CD14-positive monocyte (primary cell): ENCODE data around the gene SLCO2A1. TPM values are rescaled to one million over a fixed set of nuclear protein-coding genes. Genes with fewer than 3 reads are reported as not detected.

Experiments used
- DNase-seq, 3 donors: peaks; one replicate each; pipeline ENCODE4 v3.0.0-alpha.2; 2011 to 2022
- H2AFZ ChIP-seq: 2 replicates; pipeline ENCODE4 v1.6.0; 2012; ENCODE audit warnings: mild to moderate bottlenecking, low read depth, low read length, inconsistent platforms; ENCODE audit not compliant: insufficient read depth, poor library complexity, severe bottlenecking
- H3K27ac ChIP-seq, 2 donors: 1 replicate in 1 of 2; 2 replicates in 1 of 2; pipeline ENCODE4 v1.5.1; 2012 to 2013; ENCODE audit warnings: low read length in 2 of 2, control low read depth in 1 of 2, inconsistent platforms in 1 of 2, low read depth in 1 of 2, mild to moderate bottlenecking in 1 of 2
- H3K27me3 ChIP-seq, 2 donors: one replicate each; pipeline versions ENCODE4 v1.6.0 to v1.6.1; 2011 to 2013; ENCODE audit warnings: low read length in 2 of 2; ENCODE audit not compliant: control insufficient read depth in 2 of 2, insufficient read depth in 2 of 2
- H3K36me3 ChIP-seq, 2 donors: replicated peaks in 1 of 2; 1 replicate in 1 of 2; 2 replicates in 1 of 2; pipeline versions ENCODE4 v1.5.1 to v1.6.1; 2012 to 2013; ENCODE audit warnings: low read length in 2 of 2, control low read depth in 1 of 2, inconsistent platforms in 1 of 2, mild to moderate bottlenecking in 1 of 2; ENCODE audit not compliant: insufficient read depth in 2 of 2, control insufficient read depth in 1 of 2
- H3K4me1 ChIP-seq, 2 donors: 1 replicate in 1 of 2; 2 replicates in 1 of 2; pipeline versions ENCODE4 v1.5.1 to v1.6.1; 2012 to 2013; ENCODE audit warnings: low read length in 2 of 2, control low read depth in 1 of 2, inconsistent platforms in 1 of 2, mild to moderate bottlenecking in 1 of 2, moderate library complexity in 1 of 2; ENCODE audit not compliant: insufficient read depth in 2 of 2, control insufficient read depth in 1 of 2
- H3K4me2 ChIP-seq: replicated peaks from 2 replicates; pipeline ENCODE3; 2012; ENCODE audit warnings: low read length, moderate library complexity, mild to moderate bottlenecking; ENCODE audit not compliant: poor library complexity, severe bottlenecking; ENCODE audit errors: extremely low read depth
- H3K4me3 ChIP-seq, 3 experiments: fragments of 200-600 bp in 1 of 3; sonication (generic) in 1 of 3; replicated peaks in 1 of 3; 1 replicate in 2 of 3; 2 replicates in 1 of 3; pipeline ENCODE4 v1.5.1; 2011 to 2013; ENCODE audit warnings: low read length in 3 of 3, mild to moderate bottlenecking in 3 of 3, control low read depth in 2 of 3, low read depth in 2 of 3, inconsistent platforms in 1 of 3, moderate library complexity in 1 of 3
- H3K79me2 ChIP-seq: 2 replicates; pipeline ENCODE4 v1.6.0; 2012; ENCODE audit warnings: mild to moderate bottlenecking, control low read depth, inconsistent platforms, low read length, moderate library complexity; ENCODE audit not compliant: insufficient read depth
- H3K9ac ChIP-seq: 2 replicates; pipeline ENCODE4 v1.6.0; 2017; ENCODE audit warnings: low read length, mild to moderate bottlenecking; ENCODE audit not compliant: insufficient read depth, poor library complexity, severe bottlenecking
- H3K9me3 ChIP-seq, 2 donors: replicated peaks in 1 of 2; 1 replicate in 1 of 2; 2 replicates in 1 of 2; pipeline versions ENCODE4 v1.5.1 to v1.6.1; 2012 to 2013; ENCODE audit warnings: low read length in 2 of 2, control low read depth in 1 of 2; ENCODE audit not compliant: control insufficient read depth in 1 of 2, insufficient read depth in 1 of 2
- H4K20me1 ChIP-seq: 2 replicates; pipeline ENCODE4 v1.6.0; 2012; ENCODE audit warnings: mild to moderate bottlenecking, low read length, control low read depth, moderate library complexity; ENCODE audit not compliant: insufficient read depth
- H3K27ac Mint-ChIP-seq, 7 donors: one replicate each; pipeline ENCODE4 v1.8.0; 2020; ENCODE audit warnings: mild to moderate bottlenecking in 7 of 7, mixed read lengths in 7 of 7, moderate library complexity in 6 of 7, inconsistent platforms in 2 of 7
- H3K27me3 Mint-ChIP-seq, 3 donors: one replicate each; pipeline ENCODE4 v1.8.0; 2021 to 2022; ENCODE audit warnings: low read depth in 3 of 3, mild to moderate bottlenecking in 3 of 3, mixed read lengths in 3 of 3, moderate library complexity in 3 of 3, inconsistent platforms in 1 of 3
- H3K36me3 Mint-ChIP-seq, 2 donors: one replicate each; pipeline ENCODE4 v1.8.0; 2020; ENCODE audit warnings: mixed read lengths in 2 of 2, inconsistent platforms in 1 of 2, mild to moderate bottlenecking in 1 of 2
- H3K4me1 Mint-ChIP-seq: one replicate; pipeline ENCODE4 v1.8.0; 2020; ENCODE audit warnings: mild to moderate bottlenecking, mixed read lengths
- H3K4me3 Mint-ChIP-seq, 2 donors: one replicate each; pipeline ENCODE4 v1.8.0; 2020; ENCODE audit warnings: mild to moderate bottlenecking in 2 of 2, mixed read lengths in 2 of 2, moderate library complexity in 1 of 2
- H3K9me3 Mint-ChIP-seq, 7 donors: one replicate each; pipeline ENCODE4 v1.8.0; 2020 to 2022; ENCODE audit warnings: mixed read lengths in 7 of 7, mild to moderate bottlenecking in 6 of 7, moderate library complexity in 6 of 7, inconsistent platforms in 2 of 7
- WGBS: methylation state at CpG from one replicate; pipeline ENCODE4 v1.1.5; 2013; ENCODE audit warnings: missing lambda C conversion rate; ENCODE audit not compliant: insufficient coverage; 5-methylcytosine and 5-hydroxymethylcytosine counted together
- intact Hi-C, 2 donors: fragments of 100-400 bp; cut with micrococcal nuclease; formaldehyde crosslinking; loops; one replicate each; pipeline versions ENCODE4 v1.15.0 to v1.15.1; 2023
- polyA plus RNA-seq, 3 donors: library from polyadenylated mRNA; depleted of rRNA in 1 of 3; unstranded in 2 of 3; stranded (reverse) in 1 of 3; fragments of 300-500 nt in 2 of 3; fragments of >200 nt in 1 of 3; fragmentation: Illumina TruSeq in 2 of 3; gene quantifications; 1 replicate in 2 of 3; 2 replicates in 1 of 3; pipeline ENCODE4 v1.2.3, GENCODE V29; 2012 to 2021
- TF ChIP-seq, protein P1 (sequence below): fragments of 200-600 bp; IDR thresholded peaks from one replicate; pipeline ENCODE4 v1.8.0; 2022; ENCODE audit warnings: antibody characterized with exemption, mild to moderate bottlenecking

Gene SLCO2A1
- polyA plus RNA-seq, 3 donors, result 0.12 TPM; not detected in 2

GRCh38 chr3:133970916-133971315 lies 58.8 kb downstream of the SLCO2A1 start:
- whole genome bisulfite sequencing, result 87% methylated on average over 5 of the region's 6 CpGs

GRCh38 chr3:133970339-133970738 lies 59.4 kb downstream of the SLCO2A1 start:
- Mint-ChIP-seq H3K9me3 (peaks cover 0 to 10% (median 5%) of the 10 kb centered on the region in 7 donors), H3K4me3 (no peak overlapping the region), H3K27me3 (peaks cover 0 to 6% (median 0%) of the 10 kb centered on the region in 3 donors), H3K36me3 (no peaks in the 10 kb centered on the region), H3K27ac (no peak overlapping the region), H3K4me1 (no peaks in the 10 kb centered on the region)
- intact Hi-C loops, result no loop called here
- TF ChIP-seq, protein P1, sequence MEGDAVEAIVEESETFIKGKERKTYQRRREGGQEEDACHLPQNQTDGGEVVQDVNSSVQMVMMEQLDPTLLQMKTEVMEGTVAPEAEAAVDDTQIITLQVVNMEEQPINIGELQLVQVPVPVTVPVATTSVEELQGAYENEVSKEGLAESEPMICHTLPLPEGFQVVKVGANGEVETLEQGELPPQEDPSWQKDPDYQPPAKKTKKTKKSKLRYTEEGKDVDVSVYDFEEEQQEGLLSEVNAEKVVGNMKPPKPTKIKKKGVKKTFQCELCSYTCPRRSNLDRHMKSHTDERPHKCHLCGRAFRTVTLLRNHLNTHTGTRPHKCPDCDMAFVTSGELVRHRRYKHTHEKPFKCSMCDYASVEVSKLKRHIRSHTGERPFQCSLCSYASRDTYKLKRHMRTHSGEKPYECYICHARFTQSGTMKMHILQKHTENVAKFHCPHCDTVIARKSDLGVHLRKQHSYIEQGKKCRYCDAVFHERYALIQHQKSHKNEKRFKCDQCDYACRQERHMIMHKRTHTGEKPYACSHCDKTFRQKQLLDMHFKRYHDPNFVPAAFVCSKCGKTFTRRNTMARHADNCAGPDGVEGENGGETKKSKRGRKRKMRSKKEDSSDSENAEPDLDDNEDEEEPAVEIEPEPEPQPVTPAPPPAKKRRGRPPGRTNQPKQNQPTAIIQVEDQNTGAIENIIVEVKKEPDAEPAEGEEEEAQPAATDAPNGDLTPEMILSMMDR, result no peak
- Histone ChIP-seq H2AFZ (no peak overlapping the region), H4K20me1 (no peaks in the 10 kb centered on the region), H3K9me3 (peaks cover 0 to 4% of the 10 kb centered on the region in 2 donors), H3K36me3 (no peaks in the 10 kb centered on the region), H3K9ac (no peak overlapping the region), H3K4me2 (no peak overlapping the region), H3K4me3 (no peak overlapping the region), H3K27ac (no peak overlapping the region), H3K4me1 (no peaks in the 10 kb centered on the region), H3K27me3 (no peaks in the 10 kb centered on the region), H3K79me2 (no peaks in the 10 kb centered on the region)
- DNase-seq, result no peak
- 100% methylated on average over 2 of the region's 5 CpGs for WGBS

More at GRCh38 chr3:133970916-133971315, 58.8 kb downstream of the SLCO2A1 start:
- H3K4me1 Mint-ChIP-seq, result no peaks in the 10 kb centered on the region
- Histone ChIP-seq H3K27me3 (no peaks in the 10 kb centered on the region), H3K4me3 (no peak overlapping the region), H3K4me1 (no peaks in the 10 kb centered on the region), H3K27ac (no peak overlapping the region), H3K79me2 (no peaks in the 10 kb centered on the region), H3K4me2 (no peak overlapping the region), H3K9me3 (peaks cover 0 to 4% of the 10 kb centered on the region in 2 donors), H4K20me1 (no peaks in the 10 kb centered on the region), H3K9ac (no peak overlapping the region), H2AFZ (no peak overlapping the region), H3K36me3 (no peaks in the 10 kb centered on the region)
- H3K9me3 Mint-ChIP-seq, result peaks cover 0 to 10% (median 5%) of the 10 kb centered on the region in 7 donors
- no peaks in the 10 kb centered on the region for H3K36me3 Mint-ChIP-seq
- H3K27me3 Mint-ChIP-seq, result peaks cover 0 to 8% (median 0%) of the 10 kb centered on the region in 3 donors
- no peak overlapping the region for H3K27ac Mint-ChIP-seq
- H3K4me3 Mint-ChIP-seq, result no peak overlapping the region
- intact Hi-C loops, result no loop called here
- TF ChIP-seq, protein P1, result no peak
- DNase-seq, result no peak
